GM23338 (cell line): ENCODE data around the gene TFPT. TPM values are rescaled to one million over a fixed set of nuclear protein-coding genes. Genes with fewer than 3 reads are reported as not detected.

ENCODE experiments used
- ATAC-seq: fragments of 200-7000 bp; cut with Tn5 transposase; 3 replicates; pipeline ENCODE4 v1.9.1; 2020
- DNase-seq: peaks from one replicate; pipeline ENCODE4 v3.0.0-alpha.2; 2015; ENCODE audit warnings: low spot score
- H2AFZ ChIP-seq: fragments of 200-600 bp; sonication (generic); 2 replicates; pipeline ENCODE4 v1.8.0; 2016; ENCODE audit warnings: antibody characterized with exemption, mild to moderate bottlenecking, moderate library complexity
- H3F3A ChIP-seq: fragments of 200-600 bp; sonication (generic); replicated peaks from 2 replicates; pipeline ENCODE4 v1.8.0; 2017; ENCODE audit warnings: antibody characterized with exemption, mixed run types, low read depth
- H3K27ac ChIP-seq: fragments of 200-600 bp; sonication (generic); 2 replicates; pipeline ENCODE4 v1.6.1; 2016; ENCODE audit warnings: low read depth
- H3K27me3 ChIP-seq: fragments of 200-600 bp; sonication (generic); 2 replicates; pipeline ENCODE4 v1.8.0; 2016; ENCODE audit warnings: mild to moderate bottlenecking, mixed run types, moderate library complexity; ENCODE audit not compliant: insufficient read depth
- H3K36me3 ChIP-seq: fragments of 200-600 bp; sonication (generic); 2 replicates; pipeline ENCODE4 v1.8.0; 2016; ENCODE audit warnings: mild to moderate bottlenecking; ENCODE audit not compliant: insufficient read depth
- H3K4me1 ChIP-seq: fragments of 200-600 bp; sonication (generic); 2 replicates; pipeline ENCODE4 v1.8.0; 2016; ENCODE audit warnings: mild to moderate bottlenecking, moderate library complexity; ENCODE audit not compliant: insufficient read depth
- H3K4me2 ChIP-seq: fragments of 200-600 bp; sonication (generic); 2 replicates; pipeline ENCODE4 v1.7.1; 2017; ENCODE audit warnings: mixed run types
- H3K4me3 ChIP-seq: fragments of 200-600 bp; sonication (generic); 2 replicates; pipeline ENCODE4 v1.6.1; 2016; ENCODE audit warnings: mixed run types
- H3K79me2 ChIP-seq: fragments of 200-600 bp; sonication (generic); replicated peaks from 2 replicates; pipeline ENCODE4 v1.8.0; 2017; ENCODE audit warnings: mild to moderate bottlenecking; ENCODE audit not compliant: insufficient read depth
- H3K9me2 ChIP-seq: fragments of 200-600 bp; sonication (generic); 2 replicates; pipeline ENCODE4 v1.8.0; 2017; ENCODE audit not compliant: insufficient read depth
- H4K20me1 ChIP-seq: fragments of 200-600 bp; sonication (generic); replicated peaks from 2 replicates; pipeline ENCODE4 v1.8.0; 2017; ENCODE audit warnings: mild to moderate bottlenecking; ENCODE audit not compliant: insufficient read depth
- H3K27ac Mint-ChIP-seq: 2 replicates; pipeline ENCODE4 v1.8.0; 2020; ENCODE audit warnings: inconsistent platforms, mild to moderate bottlenecking, moderate library complexity, mixed read lengths
- H3K27me3 Mint-ChIP-seq: 3 replicates; pipeline ENCODE4 v1.8.0; 2022; ENCODE audit warnings: low read depth, mild to moderate bottlenecking, moderate library complexity, mixed read lengths, inconsistent platforms; ENCODE audit not compliant: insufficient read depth, poor library complexity
- H3K36me3 Mint-ChIP-seq: 3 replicates; pipeline ENCODE4 v1.8.0; 2021; ENCODE audit warnings: low read depth, mild to moderate bottlenecking, inconsistent platforms, moderate library complexity, mixed read lengths
- H3K4me1 Mint-ChIP-seq: 3 replicates; pipeline ENCODE4 v1.8.0; 2020; ENCODE audit warnings: mild to moderate bottlenecking, inconsistent platforms, mixed read lengths
- H3K4me3 Mint-ChIP-seq: 3 replicates; pipeline ENCODE4 v1.8.0; 2021; ENCODE audit warnings: moderate library complexity, mild to moderate bottlenecking, inconsistent platforms, mixed read lengths
- H3K9me3 Mint-ChIP-seq: 3 replicates; pipeline ENCODE4 v1.8.0; 2020; ENCODE audit warnings: moderate library complexity, mild to moderate bottlenecking, inconsistent platforms, mixed read lengths
- CREB1 ChIP-seq: fragments of 250-450 bp; sonication (Bioruptor Pico); IDR thresholded peaks from 2 replicates; pipeline ENCODE4 v1.5.0; 2020; ENCODE audit warnings: low read depth, mild to moderate bottlenecking, moderate library complexity
- CTCF ChIP-seq, 2 experiments: fragments of 200-600 bp in 1 of 2; sonication (generic) in 1 of 2; conservative IDR thresholded peaks; 2 replicates each; pipeline versions ENCODE4 v1.5.1 to v1.6.1; 2016 to 2017; ENCODE audit warnings: antibody characterized with exemption in 2 of 2, low read depth in 2 of 2, mild to moderate bottlenecking in 2 of 2, moderate library complexity in 1 of 2
- ETS1 ChIP-seq: IDR thresholded peaks from 2 replicates; pipeline ENCODE4 v1.6.1; 2016; ENCODE audit warnings: antibody characterized with exemption
- EZH2 ChIP-seq: fragments of 200-600 bp; sonication (generic); IDR thresholded peaks from one replicate; pipeline ENCODE4 v1.8.0; 2017; ENCODE audit warnings: antibody characterized with exemption, mild to moderate bottlenecking, low read depth; ENCODE audit not compliant: unreplicated experiment
- EZH2phosphoT487 ChIP-seq: fragments of 200-600 bp; sonication (generic); IDR thresholded peaks from one replicate; pipeline ENCODE4 v1.8.1; 2018; ENCODE audit warnings: antibody characterized with exemption; ENCODE audit not compliant: unreplicated experiment
- JUNB ChIP-seq: IDR thresholded peaks from one replicate; pipeline ENCODE4 v1.6.1; 2016; ENCODE audit warnings: antibody characterized with exemption; ENCODE audit not compliant: unreplicated experiment
- NANOG ChIP-seq: IDR thresholded peaks from 2 replicates; pipeline ENCODE4 v1.6.1; 2016; ENCODE audit warnings: antibody characterized with exemption, borderline replicate concordance
- POLR2AphosphoS5 ChIP-seq: IDR thresholded peaks from 2 replicates; pipeline ENCODE4 v1.6.1; 2016; ENCODE audit warnings: antibody characterized with exemption, low read depth
- REST ChIP-seq: IDR thresholded peaks from one replicate; pipeline ENCODE4 v1.6.1; 2018; ENCODE audit warnings: antibody characterized with exemption; ENCODE audit not compliant: unreplicated experiment
- STAT1 ChIP-seq: IDR thresholded peaks from one replicate; pipeline ENCODE4 v1.6.1; 2016; ENCODE audit warnings: antibody characterized with exemption; ENCODE audit not compliant: unreplicated experiment
- ZNF114 ChIP-seq: fragments of 250-450 bp; sonication (Bioruptor Pico); IDR thresholded peaks from 2 replicates; pipeline ENCODE4 v1.5.0; 2020; ENCODE audit warnings: mild to moderate bottlenecking, moderate library complexity
- ZNF331 ChIP-seq: fragments of 250-450 bp; sonication (Bioruptor Pico); IDR thresholded peaks from 2 replicates; pipeline ENCODE4 v1.5.0; 2020; ENCODE audit warnings: low read depth, mild to moderate bottlenecking, moderate library complexity
- ZNF462 ChIP-seq: fragments of 250-450 bp; sonication (Bioruptor Pico); IDR thresholded peaks from 2 replicates; pipeline ENCODE4 v1.5.0; 2020; ENCODE audit warnings: mild to moderate bottlenecking, moderate library complexity
- polyA plus RNA-seq: library from polyadenylated mRNA; unstranded; fragments of >200 nt; fragmentation: Nextera tagmentation; extraction: Ambion mirVana; gene quantifications from 2 replicates; pipeline ENCODE4 v1.2.1, GENCODE V29; 2016
- total RNA-seq: library from RNA; depleted of rRNA; stranded (reverse); fragments of >200 nt; shearing (Covaris generic); gene quantifications from 2 replicates; pipeline ENCODE4 v1.2.3, GENCODE V29; 2014

The TFPT gene
- total and polyA plus RNA-seq, 2 experiments from 2014 or later: 12.0 to 18.3 TPM

- H3K9me3 Mint-ChIP-seq: no peaks in the 10 kb centered on the region; the same call in 2 of the 3 replicates
- peaks cover 62% of the 10 kb centered on the region for H3K36me3 Mint-ChIP-seq
- Histone ChIP-seq H3K4me1 (peaks cover 3% of the 10 kb centered on the region; the same call in 1 of the 2 replicates), H2AFZ (no peak overlapping the region), H3K36me3 (peaks cover 12% of the 10 kb centered on the region), H3K27me3 (no peaks in the 10 kb centered on the region), H4K20me1 (peaks cover 19% of the 10 kb centered on the region), H3K27ac (no peak overlapping the region), H3K4me2 (no peak overlapping the region), H3K9me2 (no peaks in the 10 kb centered on the region), H3K4me3 (no peak overlapping the region), H3K79me2 (peaks cover 17% of the 10 kb centered on the region), H3F3A (peaks cover 3% of the 10 kb centered on the region; the same call in 1 of the 2 replicates)
- H3K4me1 Mint-ChIP-seq: peaks cover 4% of the 10 kb centered on the region; the same call in 1 of the 3 replicates
- no peak overlapping the region for H3K4me3 Mint-ChIP-seq
- no peak for TF ChIP-seq CTCF (conservative IDR thresholded peaks at IDR 0.05; ENCODE audit: low read depth in 2 of 2)
- no peak for TF ChIP-seq ZNF114
- TF ChIP-seq NANOG: no peak
- no peak for TF ChIP-seq ETS1
- TF ChIP-seq CREB1 (CRISPR knock-in tag): no peak
- no peak for TF ChIP-seq EZH2phosphoT487
- TF ChIP-seq POLR2AphosphoS5: no peak
- TF ChIP-seq EZH2: no peak
- TF ChIP-seq JUNB: no peak
- no peak for TF ChIP-seq STAT1
- no peak for TF ChIP-seq REST
- TF ChIP-seq ZNF462 (CRISPR knock-in tag): no peak
- TF ChIP-seq ZNF331 (CRISPR knock-in tag): no peak
- peaks cover 12% of the 10 kb centered on the region for H3K27me3 Mint-ChIP-seq
- no peak for ATAC-seq
- no peak overlapping the region for H3K27ac Mint-ChIP-seq
- no peak for DNase-seq
These were observed 7.0 kb downstream of the TFPT start for GRCh38 chr19:54108496-54108895.
